Endothelial cell of umbilical vein (primary cell): ENCODE results near the gene TGFBR2. TPM values are rescaled to one million over a fixed set of nuclear protein-coding genes. Genes with fewer than 3 reads are reported as not detected.

ENCODE experiments used
- BruUV-seq: library from RNA; stranded (reverse); fragments of 400-500 nt; replicated peaks from 2 replicates; lab custom pipeline; 2021; lab: Mats Ljungman, UMichigan
- CTCF ChIA-PET: fragments of 300-600, 350-600 bp; sonication (Branson Sonifier 250); formaldehyde crosslinking; loops from one replicate; lab custom pipeline; 2021; ENCODE audit warnings: antibody characterized with exemption, inconsistent platforms; lab: Charles Lee
- POLR2A ChIA-PET: fragments of 300-600, 350-600 bp; sonication (Branson Sonifier 250); formaldehyde crosslinking; loops from one replicate; lab custom pipeline; 2021; ENCODE audit warnings: antibody characterized with exemption, inconsistent platforms; lab: Charles Lee
- DNase-seq: peaks from one replicate; pipeline ENCODE4 v3.0.0-alpha.2; 2011; ENCODE audit warnings: low read depth, low spot score
- FAIRE-seq: peaks from 2 replicates; lab custom pipeline; 2011; peaks lifted over from hg19 to GRCh38; lab: Jason Lieb, UNC
- H2AFZ ChIP-seq: 2 replicates; pipeline ENCODE4 v1.6.0; 2012; ENCODE audit warnings: low read depth, low read length, control low read depth, inconsistent platforms
- H3K27ac ChIP-seq: 2 replicates; pipeline ENCODE4 v1.5.1; 2011; ENCODE audit warnings: low read depth, mild to moderate bottlenecking, control low read depth, low read length, moderate library complexity; ENCODE audit not compliant: insufficient read depth
- H3K27me3 ChIP-seq, 2 experiments: 2 replicates each; pipeline versions ENCODE4 v1.6.0 to v1.6.1; 2011; ENCODE audit warnings: low read length in 2 of 2, mixed read lengths in 1 of 2; ENCODE audit not compliant: control insufficient read depth in 2 of 2, insufficient read depth in 2 of 2
- H3K36me3 ChIP-seq, 2 experiments: 2 replicates in 1 of 2; 3 replicates in 1 of 2; pipeline ENCODE4 v1.5.1; 2011; ENCODE audit warnings: low read length in 2 of 2, mild to moderate bottlenecking in 1 of 2, moderate library complexity in 1 of 2; ENCODE audit not compliant: control insufficient read depth in 2 of 2, insufficient read depth in 2 of 2; ENCODE audit errors: extremely low read depth in 1 of 2
- H3K4me1 ChIP-seq: 3 replicates; pipeline ENCODE4 v1.5.1; 2011; ENCODE audit warnings: mild to moderate bottlenecking, low read length; ENCODE audit not compliant: control insufficient read depth, insufficient read depth; ENCODE audit errors: extremely low read depth
- H3K4me2 ChIP-seq: 2 replicates; pipeline ENCODE4 v1.6.1; 2011; ENCODE audit warnings: low read length, control low read depth, mixed read lengths; ENCODE audit not compliant: insufficient read depth
- H3K4me3 ChIP-seq, 3 experiments: fragments of 200-600 bp in 1 of 3; sonication (generic), shearing (Covaris generic) in 1 of 3; replicated peaks in 1 of 3; 2 replicates each; pipeline ENCODE4 v1.5.1; 2011 to 2016; ENCODE audit warnings: control low read depth in 3 of 3, low read length in 3 of 3, mild to moderate bottlenecking in 2 of 3, inconsistent platforms in 1 of 3, low read depth in 1 of 3, moderate library complexity in 1 of 3; ENCODE audit not compliant: insufficient read depth in 1 of 3
- H3K79me2 ChIP-seq: 2 replicates; pipeline ENCODE4 v1.6.0; 2012; ENCODE audit warnings: low read length, inconsistent platforms; ENCODE audit not compliant: control insufficient read depth, insufficient read depth
- H3K9ac ChIP-seq: replicated peaks from 2 replicates; pipeline ENCODE3; 2011; ENCODE audit warnings: low read length, control low read depth; ENCODE audit not compliant: insufficient read depth; ENCODE audit errors: extremely low read depth
- H3K9me1 ChIP-seq: replicated peaks from 3 replicates; pipeline ENCODE4 v1.6.0; 2011; ENCODE audit warnings: mild to moderate bottlenecking, low read length; ENCODE audit not compliant: control insufficient read depth, insufficient read depth; ENCODE audit errors: extremely low read depth
- H3K9me3 ChIP-seq: replicated peaks from 2 replicates; pipeline ENCODE4 v1.5.1; 2012; ENCODE audit warnings: low read length, inconsistent platforms; ENCODE audit not compliant: control insufficient read depth, insufficient read depth
- H4K20me1 ChIP-seq: replicated peaks from 2 replicates; pipeline ENCODE3; 2011; ENCODE audit warnings: mild to moderate bottlenecking, low read length; ENCODE audit not compliant: control insufficient read depth, insufficient read depth; ENCODE audit errors: extremely low read depth
- CTCF ChIP-seq, 2 donors: IDR thresholded peaks; 1 replicate in 1 of 2; 2 replicates in 1 of 2; pipeline ENCODE4 v1.5.1; 2011; ENCODE audit warnings: low read length in 2 of 2, mild to moderate bottlenecking in 2 of 2, moderate library complexity in 2 of 2, control low read depth in 1 of 2, inconsistent platforms in 1 of 2, low read depth in 1 of 2; ENCODE audit not compliant: insufficient read depth in 1 of 2; ENCODE audit errors: extremely low read depth in 1 of 2
- EZH2 ChIP-seq: IDR thresholded peaks from 2 replicates; pipeline ENCODE4 v1.6.1; 2012; ENCODE audit warnings: borderline replicate concordance, low read depth, mild to moderate bottlenecking, moderate library complexity, low read length, inconsistent platforms; ENCODE audit not compliant: severe bottlenecking
- FOS ChIP-seq: IDR thresholded peaks from 2 replicates; pipeline ENCODE4 v1.6.1; 2011; ENCODE audit warnings: mild to moderate bottlenecking, low read length, moderate library complexity, borderline replicate concordance; ENCODE audit not compliant: insufficient read depth
- GATA2 ChIP-seq: IDR thresholded peaks from 2 replicates; pipeline ENCODE4 v1.7.0; 2011; ENCODE audit warnings: low read depth, mild to moderate bottlenecking, moderate library complexity, mixed read lengths, low read length; ENCODE audit not compliant: insufficient read length, insufficient read depth
- JUN ChIP-seq: IDR thresholded peaks from 2 replicates; pipeline ENCODE4 v1.6.1; 2011; ENCODE audit warnings: borderline replicate concordance, low read depth; ENCODE audit not compliant: insufficient read length, insufficient read depth
- MAX ChIP-seq: IDR thresholded peaks from 2 replicates; pipeline ENCODE4 v1.6.1; 2011; ENCODE audit not compliant: insufficient read depth, insufficient read length
- MYC ChIP-seq: IDR thresholded peaks from one replicate; pipeline ENCODE4 v1.6.1; 2011; ENCODE audit warnings: mild to moderate bottlenecking, low read depth, low read length
- POLR2A ChIP-seq: IDR thresholded peaks from 2 replicates; pipeline ENCODE4 v1.6.1; 2012; ENCODE audit warnings: low read depth, mild to moderate bottlenecking, control low read depth, low read length
- POLR2AphosphoS5 ChIP-seq: IDR thresholded peaks from 2 replicates; pipeline ENCODE4 v1.6.1; 2012; ENCODE audit warnings: low read depth, mild to moderate bottlenecking, control low read depth, low read length, moderate library complexity; ENCODE audit not compliant: insufficient read depth
- dilution Hi-C: fragments of 300-500 bp; cut with MboI; formaldehyde crosslinking; loops from one replicate; pipeline ENCODE4 v1.15.0; 2019; ENCODE audit warnings: low sequenced_read_pairs; ENCODE audit not compliant: extremely low pct_ligation_motif_present
- intact Hi-C: fragments of 100-400 bp; cut with micrococcal nuclease; formaldehyde crosslinking; loops from one replicate; pipeline ENCODE4 v1.10.0; 2022
- polyA plus RNA-seq, 4 experiments: library from polyadenylated mRNA; depleted of rRNA in 3 of 4; stranded (reverse) in 3 of 4; unstranded in 1 of 4; fragments of >200 nt; gene quantifications; 2 replicates each; pipeline versions ENCODE4 v1.2.1 to v1.2.3, GENCODE V29; 2011 to 2012; ENCODE audit warnings: missing spikeins in 1 of 4
- total RNA-seq: library from RNA; stranded (reverse); gene quantifications from 2 replicates; pipeline ENCODE4 v1.2.3, GENCODE V29; 2021

Gene TGFBR2
- total and polyA plus RNA-seq, 2 donors (not counting 3 experiments of a cell fraction or from before 2014, with no cell fraction given) = 227 to 250 TPM

- TF ChIP-seq JUN (peak; percentile 47), POLR2A (peak; percentile 62), CTCF (IDR thresholded peaks at IDR 0.05; ENCODE audit: extremely low read depth in 1 of 2, insufficient read depth in 1 of 2, low read depth in 1 of 2, low read length in 2 of 2) (no peak), MAX (no peak), POLR2AphosphoS5 (peak; percentile 71), EZH2 (no peak), GATA2 (peak; percentile 93), FOS (peak; percentile 70), MYC (no peak)
- Histone ChIP-seq H4K20me1 (no peaks in the 10 kb centered on the region), H3K27ac (peak overlapping the region; percentile 86), H3K9ac (peak overlapping the region; percentile 60), H3K4me2 (peak overlapping the region; percentile 55), H3K36me3 (peaks cover 23 to 61% of the 10 kb centered on the region in 2 experiments), H3K9me3 (no peaks in the 10 kb centered on the region), H3K4me3 (no peak overlapping the region), H3K79me2 (peaks cover 53% of the 10 kb centered on the region), H3K27me3 (no peaks in the 10 kb centered on the region), H3K4me1 (peaks cover 91% of the 10 kb centered on the region), H3K9me1 (no peaks in the 10 kb centered on the region), H2AFZ (no peak overlapping the region)
- DNase-seq (peak; percentile 91), FAIRE-seq (peak; percentile 72)
- BruUV-seq = TSS peak; percentile 31
- CTCF ChIA-PET = interaction anchor here (1.0 to 1.8 kb wide), 5 partner anchors 31 to 676 kb away, joined by 3 to 9 read pairs (median 4); no protein-coding TSS in a partner anchor
- intact Hi-C loops (loop anchor here (1.0 kb wide), 1 partner anchor 8 kb away; no protein-coding TSS in a partner anchor), dilution Hi-C loops (no loop called here)
- POLR2A ChIA-PET = interaction anchor here (0.6 kb wide), 1 partner anchor 10 kb away, joined by 3 read pairs; no protein-coding TSS in a partner anchor
Measured at GRCh38 chr3:30688776-30689641, 82.6 kb downstream of the TGFBR2 start.
